PFSK-1 (cell line): Measurements from ENCODE around the gene OAT.

ENCODE experiments used
- FOXP2 ChIP-seq: optimal IDR thresholded peaks from 2 replicates; pipeline ENCODE3; 2011; ENCODE audit warnings: borderline replicate concordance, control low read depth, inconsistent platforms; ENCODE audit not compliant: insufficient read depth; ENCODE audit errors: extremely low read length, extremely low read depth
- POLR2AphosphoS5 ChIP-seq: IDR thresholded peaks from 2 replicates; pipeline ENCODE4 v1.6.1; 2012; ENCODE audit warnings: low read depth, mild to moderate bottlenecking, control low read depth, low read length, moderate library complexity
- REST ChIP-seq, 2 experiments: IDR thresholded peaks; 2 replicates each; pipeline versions ENCODE4 v1.6.1 to v1.8.0; 2011 to 2012; ENCODE audit warnings: low read depth in 2 of 2, low read length in 2 of 2, control low read depth in 1 of 2, inconsistent platforms in 1 of 2, mild to moderate bottlenecking in 1 of 2, moderate library complexity in 1 of 2; ENCODE audit not compliant: insufficient read depth in 1 of 2
- SIN3A ChIP-seq: IDR thresholded peaks from 2 replicates; pipeline ENCODE4 v1.6.1; 2012; ENCODE audit warnings: mild to moderate bottlenecking, low read length, moderate library complexity, borderline replicate concordance; ENCODE audit not compliant: insufficient read depth
- TAF1 ChIP-seq: IDR thresholded peaks from 2 replicates; pipeline ENCODE4 v1.6.1; 2012; ENCODE audit warnings: low read length, control low read depth, borderline replicate concordance; ENCODE audit not compliant: insufficient read depth

- TF ChIP-seq REST (IDR thresholded peaks at IDR 0.05; ENCODE audit: insufficient read depth in 1 of 2, low read depth in 2 of 2, low read length in 2 of 2) = no peak
- no peak for TF ChIP-seq TAF1
- TF ChIP-seq POLR2AphosphoS5 = no peak
- no peak for TF ChIP-seq SIN3A
- no peak for TF ChIP-seq FOXP2
Measured at GRCh38 chr10:124415210-124415609, 3.5 kb downstream of the OAT start.
